T-helper 17 cell (primary cell): ENCODE results near the gene VSIG10. TPM values are rescaled to one million over a fixed set of nuclear protein-coding genes. Genes with fewer than 3 reads are reported as not detected.

Experiments
- ATAC-seq: fragments of 150-1000 bp; cut with Tn5 transposase; 2 replicates; pipeline ENCODE4 v1.10.0; 2021; ENCODE audit warnings: mild to moderate bottlenecking, moderate library complexity
- DNase-seq, 3 donors: peaks; one replicate each; pipeline versions ENCODE4 v3.0.0 to v3.0.0-alpha.2; 2020 to 2021
- H3K9me3 ChIP-seq: one replicate; pipeline ENCODE4 v1.7.0; 2013; ENCODE audit warnings: low read length, mild to moderate bottlenecking; ENCODE audit not compliant: control insufficient read depth, poor library complexity, severe bottlenecking
- H3K27ac Mint-ChIP-seq: one replicate; pipeline ENCODE4 v1.8.0; 2022; ENCODE audit warnings: mild to moderate bottlenecking, moderate library complexity, mixed read lengths
- H3K27me3 Mint-ChIP-seq: one replicate; pipeline ENCODE4 v1.8.0; 2022; ENCODE audit warnings: mixed read lengths
- H3K36me3 Mint-ChIP-seq: one replicate; pipeline ENCODE4 v1.8.0; 2022; ENCODE audit warnings: low read depth, mixed read lengths
- H3K4me1 Mint-ChIP-seq: one replicate; pipeline ENCODE4 v1.8.0; 2022; ENCODE audit warnings: mild to moderate bottlenecking, mixed read lengths
- H3K4me3 Mint-ChIP-seq: one replicate; pipeline ENCODE4 v1.8.0; 2022; ENCODE audit warnings: mild to moderate bottlenecking, moderate library complexity, mixed read lengths
- total RNA-seq, 4 donors: library from RNA in 2 of 4; stranded (reverse) in 2 of 4; gene quantifications; one replicate each; pipeline ENCODE4 v1.2.3 and lab custom pipeline; 2022 to 2026

VSIG10 gene
- total RNA-seq, 2 donors from 2014 or later, result 1.3 to 3.9 TPM

DNA sequence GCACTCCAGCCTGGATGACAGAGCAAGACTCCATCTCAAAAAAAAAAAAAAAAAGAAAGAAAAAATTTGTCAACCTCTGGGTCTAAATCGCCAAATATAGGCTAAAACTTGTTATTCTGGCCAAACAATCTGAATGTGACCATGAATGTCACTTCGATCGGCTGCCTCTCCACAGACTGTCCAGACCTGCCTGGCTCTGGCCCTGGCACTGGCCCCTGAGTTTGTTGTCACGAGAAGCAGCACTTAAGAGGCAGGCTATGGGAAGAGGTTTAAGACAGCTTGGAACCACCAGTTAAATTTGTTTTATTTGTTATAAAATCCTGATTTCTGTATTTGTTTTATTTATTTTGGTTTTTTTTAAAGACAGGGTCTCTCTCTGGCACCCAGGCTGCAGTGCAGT is 57.4 kb downstream of the VSIG10 start:
- H3K9me3 ChIP-seq, result no peaks in the 10 kb centered on the region
- Mint-ChIP-seq H3K27me3 (no peaks in the 10 kb centered on the region), H3K4me1 (peaks cover 10% of the 10 kb centered on the region), H3K4me3 (no peak overlapping the region), H3K27ac (no peak overlapping the region), H3K36me3 (peaks cover 6% of the 10 kb centered on the region)
- no peak for ATAC-seq
- no peak for DNase-seq

DNA sequence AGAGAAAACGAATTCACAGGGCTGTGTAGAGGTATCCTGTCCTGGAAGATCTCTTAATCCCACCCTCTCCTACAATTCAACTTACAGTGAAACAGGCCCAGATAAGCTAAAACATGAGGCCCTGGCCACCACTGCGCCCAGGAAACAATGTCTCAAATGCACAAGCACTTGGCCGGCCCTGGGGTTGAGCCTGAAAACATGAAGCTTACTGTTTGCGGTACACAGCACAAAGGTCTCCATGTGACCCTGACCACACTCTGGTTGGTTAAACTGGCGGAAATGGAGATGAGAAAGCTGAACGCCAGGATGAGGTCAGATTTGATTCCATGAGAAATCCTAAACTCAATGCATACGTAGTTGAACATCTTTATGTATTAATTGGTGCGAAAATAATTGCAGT is 59.2 kb downstream of the VSIG10 start:
- no peaks in the 10 kb centered on the region for H3K27me3 Mint-ChIP-seq
- H3K27ac Mint-ChIP-seq, result peak overlapping the region; percentile 43
- H3K9me3 ChIP-seq, result no peaks in the 10 kb centered on the region
- H3K4me3 Mint-ChIP-seq, result no peak overlapping the region
- peaks cover 2% of the 10 kb centered on the region for H3K36me3 Mint-ChIP-seq
- peaks cover 5% of the 10 kb centered on the region for H3K4me1 Mint-ChIP-seq
- DNase-seq (no peak), ATAC-seq (no peak)

DNA sequence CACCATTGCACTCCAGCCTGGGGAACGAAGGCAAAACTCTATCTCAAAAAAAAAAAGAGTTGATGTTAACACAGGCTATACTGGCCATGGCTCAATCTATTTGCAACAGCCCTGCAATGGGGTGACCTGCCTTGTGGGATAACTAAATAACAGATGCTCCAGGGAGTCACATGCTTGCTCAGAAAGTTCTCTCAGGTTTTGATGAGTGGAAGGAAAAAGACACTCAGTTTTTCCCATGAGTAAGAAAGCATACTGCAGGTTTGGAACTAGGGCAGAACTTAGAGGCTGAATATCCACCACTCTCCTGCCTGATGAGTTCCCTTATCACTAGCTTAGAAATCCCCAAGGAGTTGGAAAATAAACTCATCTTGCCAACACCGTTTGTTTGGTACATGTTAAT is 59.7 kb downstream of the VSIG10 start:
- H3K9me3 ChIP-seq, result no peaks in the 10 kb centered on the region

DNA sequence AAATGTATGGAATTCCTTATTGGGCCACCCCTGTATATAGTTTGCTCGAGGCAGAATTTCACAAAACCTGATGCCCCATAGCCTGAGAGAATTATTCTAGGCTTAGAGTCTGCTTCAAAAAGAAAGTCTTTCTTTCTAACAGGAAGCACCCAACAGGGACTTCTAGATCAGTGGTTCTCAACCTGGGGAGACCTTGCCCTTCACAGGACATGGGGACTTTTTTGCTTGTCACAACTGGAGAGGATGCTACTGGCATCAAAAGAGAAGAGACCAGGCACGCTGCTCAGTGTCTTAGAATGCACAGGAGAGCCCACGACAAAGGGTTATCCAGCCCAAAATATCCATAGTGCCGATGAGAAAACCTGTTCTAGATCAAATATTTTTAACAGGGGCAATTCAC is 61.7 kb downstream of the VSIG10 start:
- DNase-seq (no peak), ATAC-seq (no peak)
- Mint-ChIP-seq H3K27ac (peak overlapping the region; percentile 68), H3K27me3 (no peaks in the 10 kb centered on the region), H3K4me1 (peaks cover 5% of the 10 kb centered on the region), H3K36me3 (peaks cover 7% of the 10 kb centered on the region), H3K4me3 (no peak overlapping the region)
- H3K9me3 ChIP-seq, result no peaks in the 10 kb centered on the region

More for the DNA sequence above, 59.7 kb downstream of the VSIG10 start:
- no peak for DNase-seq
- H3K27ac Mint-ChIP-seq, result peak overlapping the region; percentile 43
- peaks cover 6% of the 10 kb centered on the region for H3K36me3 Mint-ChIP-seq
- peaks cover 4% of the 10 kb centered on the region for H3K4me1 Mint-ChIP-seq
- H3K27me3 Mint-ChIP-seq, result no peaks in the 10 kb centered on the region
- no peak overlapping the region for H3K4me3 Mint-ChIP-seq
- ATAC-seq, result no peak

DNA sequence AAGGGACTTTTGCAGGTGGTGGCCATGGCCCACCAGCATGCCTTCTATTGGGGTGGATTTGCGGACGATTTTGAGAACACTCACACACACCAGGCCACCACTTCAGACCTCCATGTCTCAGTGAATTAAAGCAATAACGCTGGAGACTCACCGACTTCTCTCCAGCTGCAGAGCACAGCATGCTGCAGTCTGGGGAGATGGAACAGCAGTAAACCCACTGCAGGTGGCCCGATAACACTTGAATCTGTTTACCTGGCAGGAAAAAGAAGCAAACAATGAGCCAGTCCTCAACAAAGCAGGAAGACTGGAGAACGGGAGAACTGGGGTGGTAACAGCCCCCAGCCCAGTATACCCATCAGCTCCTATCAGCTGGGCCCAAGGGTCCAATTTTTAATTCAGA is 65.7 kb downstream of the VSIG10 start:
- DNase-seq (no peak), ATAC-seq (no peak)
- Mint-ChIP-seq H3K27ac (peak overlapping the region; percentile 37), H3K4me1 (peaks cover 14% of the 10 kb centered on the region), H3K36me3 (peaks cover 14% of the 10 kb centered on the region), H3K4me3 (no peak overlapping the region), H3K27me3 (no peaks in the 10 kb centered on the region)
- no peaks in the 10 kb centered on the region for H3K9me3 ChIP-seq

DNA sequence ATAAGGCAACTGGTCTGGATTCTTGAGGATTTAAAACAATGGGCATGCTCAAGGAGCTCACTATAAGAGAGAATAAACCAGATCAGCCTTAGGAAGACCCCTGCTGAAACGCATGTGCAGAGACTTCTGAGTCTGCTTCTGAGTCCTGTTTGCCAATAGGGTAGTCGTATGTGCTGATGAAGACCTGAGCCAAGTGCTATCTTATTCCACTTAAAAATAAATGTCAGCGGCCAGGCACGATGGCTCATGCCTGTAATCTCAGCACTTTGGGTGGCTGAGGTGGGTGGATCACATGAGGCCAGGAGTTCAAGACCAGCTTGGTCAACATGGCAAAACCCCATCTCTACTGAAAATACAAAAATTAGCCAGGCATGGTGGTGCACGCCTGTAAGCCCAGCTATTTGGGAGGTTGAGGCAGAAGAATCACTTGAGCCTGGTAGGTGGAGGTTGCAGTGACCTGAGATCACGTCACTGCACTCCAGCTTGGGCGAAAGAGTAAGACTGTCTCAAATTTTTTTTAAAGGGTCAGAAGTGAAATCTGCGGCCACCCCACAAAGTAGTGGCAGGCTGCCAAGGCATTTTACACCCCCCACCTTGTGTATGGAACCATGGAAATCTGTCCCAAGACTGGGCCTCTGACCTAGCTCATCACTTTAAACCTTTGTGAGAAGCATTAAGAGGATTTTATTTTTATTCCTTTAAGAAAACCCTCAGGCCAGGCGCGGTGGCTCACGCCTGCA is 67.0 kb downstream of the VSIG10 start:
- Mint-ChIP-seq H3K36me3 (peaks cover 12% of the 10 kb centered on the region), H3K27me3 (no peaks in the 10 kb centered on the region), H3K27ac (peak overlapping the region; percentile 88), H3K4me1 (peaks cover 14% of the 10 kb centered on the region), H3K4me3 (no peak overlapping the region)
- no peaks in the 10 kb centered on the region for H3K9me3 ChIP-seq
- no peak for DNase-seq
- no peak for ATAC-seq

DNA sequence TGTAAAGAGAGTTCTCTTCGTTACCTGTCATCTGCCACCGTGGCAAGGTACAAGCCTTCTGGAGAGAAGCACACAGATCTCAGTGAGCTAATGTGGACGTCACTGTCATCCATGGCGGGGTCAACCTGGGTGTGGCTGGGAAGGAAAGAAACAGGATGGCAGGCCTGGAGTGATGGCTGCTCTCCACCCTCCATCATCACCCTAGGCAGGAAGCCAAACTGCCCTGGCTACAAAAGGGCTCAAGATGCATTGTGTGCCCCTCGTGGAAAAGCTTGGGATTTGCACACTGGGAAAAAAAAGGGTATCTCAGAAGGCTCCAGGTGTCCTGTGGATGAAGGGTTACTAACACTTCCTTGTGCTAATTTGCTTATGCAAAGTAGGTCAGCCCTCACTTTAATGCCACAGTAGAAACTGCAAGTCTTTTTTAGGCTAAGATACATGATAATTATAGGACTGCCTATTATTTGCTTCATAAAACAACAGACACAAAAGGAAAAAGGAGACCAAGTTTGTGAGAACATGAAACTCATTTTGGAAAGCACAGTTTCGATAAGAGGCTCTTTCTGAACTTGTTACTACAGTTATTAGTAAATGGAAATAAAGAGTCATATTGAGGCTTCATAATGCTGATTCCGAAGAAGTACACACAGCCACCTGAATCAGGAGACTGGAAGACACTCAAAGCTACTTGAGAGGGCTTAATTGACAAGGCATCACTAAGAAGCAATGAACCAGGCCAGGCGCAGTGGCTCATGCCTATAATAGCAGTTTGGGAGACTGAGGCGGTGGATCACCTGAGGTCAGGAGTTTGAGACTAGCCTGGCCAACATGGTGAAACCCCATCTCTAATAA is 68.4 kb downstream of the VSIG10 start:
- DNase-seq (no peak), ATAC-seq (no peak)
- Mint-ChIP-seq H3K4me1 (peaks cover 14% of the 10 kb centered on the region), H3K36me3 (peaks cover 12% of the 10 kb centered on the region), H3K27ac (peak overlapping the region; percentile 88), H3K27me3 (no peaks in the 10 kb centered on the region), H3K4me3 (no peak overlapping the region)
- no peaks in the 10 kb centered on the region for H3K9me3 ChIP-seq

DNA sequence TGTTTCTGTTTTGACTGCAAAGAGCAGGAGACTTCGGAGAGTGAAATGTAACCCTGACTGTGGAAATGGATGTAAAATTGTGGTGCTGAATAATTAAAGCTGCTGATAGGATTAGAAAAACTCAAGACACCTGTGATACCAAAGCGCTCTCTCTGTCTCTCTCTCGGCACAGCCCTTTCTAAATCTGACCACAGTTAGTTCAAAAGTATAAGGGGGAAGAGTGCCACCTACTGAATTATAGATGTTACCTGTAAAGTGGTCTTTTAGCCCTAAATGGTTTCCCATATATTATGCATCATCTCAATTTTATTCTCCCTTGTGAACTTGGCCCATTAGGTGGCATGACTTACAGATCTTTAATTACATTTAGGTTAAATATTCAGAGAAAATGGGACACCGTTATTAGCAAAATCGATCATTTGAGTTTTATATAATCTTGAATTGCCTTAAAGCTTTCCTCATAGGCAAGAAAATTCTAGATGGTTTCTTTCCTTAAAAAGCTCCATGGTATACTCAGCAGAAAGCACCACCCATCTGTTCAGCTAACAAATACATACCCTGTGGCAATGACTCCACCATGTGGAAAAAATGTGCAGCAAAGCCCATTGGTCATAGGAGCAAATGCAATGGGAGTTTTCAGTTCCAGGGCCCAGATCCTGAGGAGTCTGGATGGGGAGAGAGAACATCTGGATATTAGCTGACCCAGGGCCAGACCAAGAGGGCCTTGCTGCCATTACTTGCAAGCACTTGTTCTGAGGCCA is 69.2 kb downstream of the VSIG10 start:
- Mint-ChIP-seq H3K4me1 (peaks cover 16% of the 10 kb centered on the region), H3K27ac (peak overlapping the region; percentile 88), H3K27me3 (no peaks in the 10 kb centered on the region), H3K36me3 (peaks cover 14% of the 10 kb centered on the region), H3K4me3 (peak overlapping the region; percentile 55)
- ATAC-seq (peak; percentile 65), DNase-seq (no peak)
- no peaks in the 10 kb centered on the region for H3K9me3 ChIP-seq

- Mint-ChIP-seq H3K4me1 (peaks cover 15% of the 10 kb centered on the region), H3K36me3 (peaks cover 9% of the 10 kb centered on the region), H3K4me3 (peak overlapping the region; percentile 55), H3K27me3 (no peaks in the 10 kb centered on the region), H3K27ac (peak overlapping the region; percentile 88)
- ATAC-seq (no peak), DNase-seq (no peak)
- H3K9me3 ChIP-seq, result no peaks in the 10 kb centered on the region
Observed at GRCh38 chr12:118033902-118034301, 69.9 kb downstream of the VSIG10 start.

GRCh38 chr12:118033323-118033722 is 70.5 kb downstream of the VSIG10 start:
- H3K4me3 Mint-ChIP-seq, result no peak overlapping the region
- no peak for DNase-seq
- ATAC-seq, result no peak
- H3K36me3 Mint-ChIP-seq, result peaks cover 9% of the 10 kb centered on the region
- H3K9me3 ChIP-seq, result no peaks in the 10 kb centered on the region
- H3K27me3 Mint-ChIP-seq, result no peaks in the 10 kb centered on the region
- peak overlapping the region; percentile 88 for H3K27ac Mint-ChIP-seq
- H3K4me1 Mint-ChIP-seq, result peaks cover 15% of the 10 kb centered on the region

DNA sequence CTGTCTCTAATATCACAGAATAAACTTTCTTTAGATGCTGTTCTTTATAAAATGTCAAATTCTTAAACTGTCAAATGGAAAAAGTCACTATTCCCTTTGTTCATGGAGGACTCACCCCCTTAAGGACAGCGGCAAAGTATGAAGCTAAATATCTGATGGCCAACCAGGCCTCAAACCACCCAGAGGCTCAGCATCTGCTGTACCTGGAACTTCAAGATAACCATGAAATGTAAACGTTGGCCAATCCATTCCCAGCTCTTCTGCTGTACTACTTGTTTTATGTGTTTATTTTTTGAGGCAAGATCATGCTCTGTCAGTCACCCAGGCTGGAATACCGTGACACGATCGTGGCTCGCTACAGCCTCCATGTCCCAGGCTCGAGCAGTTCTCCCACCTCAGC is 71.6 kb downstream of the VSIG10 start:
- H3K9me3 ChIP-seq, result no peaks in the 10 kb centered on the region
- H3K4me3 Mint-ChIP-seq, result no peak overlapping the region
- no peaks in the 10 kb centered on the region for H3K27me3 Mint-ChIP-seq
- H3K36me3 Mint-ChIP-seq, result peaks cover 9% of the 10 kb centered on the region
- H3K4me1 Mint-ChIP-seq, result peaks cover 15% of the 10 kb centered on the region
- H3K27ac Mint-ChIP-seq, result peak overlapping the region; percentile 45
- ATAC-seq (no peak), DNase-seq (no peak)

GRCh38 chr12:118029166-118029565 is 74.6 kb downstream of the VSIG10 start:
- DNase-seq (no peak), ATAC-seq (no peak)
- peaks cover 2% of the 10 kb centered on the region for H3K36me3 Mint-ChIP-seq
- H3K9me3 ChIP-seq, result no peaks in the 10 kb centered on the region
- no peak overlapping the region for H3K4me3 Mint-ChIP-seq
- H3K4me1 Mint-ChIP-seq, result peaks cover 9% of the 10 kb centered on the region
- no peaks in the 10 kb centered on the region for H3K27me3 Mint-ChIP-seq
- peak overlapping the region; percentile 75 for H3K27ac Mint-ChIP-seq

GRCh38 chr12:118025168-118025567 is 78.6 kb downstream of the VSIG10 start:
- ATAC-seq (no peak), DNase-seq (no peak)
- H3K36me3 Mint-ChIP-seq, result peaks cover 7% of the 10 kb centered on the region
- no peak overlapping the region for H3K27ac Mint-ChIP-seq
- no peak overlapping the region for H3K4me3 Mint-ChIP-seq
- no peaks in the 10 kb centered on the region for H3K9me3 ChIP-seq
- peaks cover 5% of the 10 kb centered on the region for H3K4me1 Mint-ChIP-seq
- no peaks in the 10 kb centered on the region for H3K27me3 Mint-ChIP-seq
